GM12873 (cell line): ENCODE results near the gene LMO1.

ENCODE experiments used
- TF ChIP-seq, protein P1 (sequence below): IDR thresholded peaks from 2 replicates; pipeline ENCODE4 v1.5.1; 2012; ENCODE audit warnings: low read depth, mild to moderate bottlenecking, moderate library complexity, low read length, control low read depth; ENCODE audit not compliant: insufficient read depth; ENCODE audit errors: missing control alignments

Gene LMO1

GRCh38 chr11:8241373-8242117 lies 22.1 kb downstream of the LMO1 start:
- TF ChIP-seq, protein P1, sequence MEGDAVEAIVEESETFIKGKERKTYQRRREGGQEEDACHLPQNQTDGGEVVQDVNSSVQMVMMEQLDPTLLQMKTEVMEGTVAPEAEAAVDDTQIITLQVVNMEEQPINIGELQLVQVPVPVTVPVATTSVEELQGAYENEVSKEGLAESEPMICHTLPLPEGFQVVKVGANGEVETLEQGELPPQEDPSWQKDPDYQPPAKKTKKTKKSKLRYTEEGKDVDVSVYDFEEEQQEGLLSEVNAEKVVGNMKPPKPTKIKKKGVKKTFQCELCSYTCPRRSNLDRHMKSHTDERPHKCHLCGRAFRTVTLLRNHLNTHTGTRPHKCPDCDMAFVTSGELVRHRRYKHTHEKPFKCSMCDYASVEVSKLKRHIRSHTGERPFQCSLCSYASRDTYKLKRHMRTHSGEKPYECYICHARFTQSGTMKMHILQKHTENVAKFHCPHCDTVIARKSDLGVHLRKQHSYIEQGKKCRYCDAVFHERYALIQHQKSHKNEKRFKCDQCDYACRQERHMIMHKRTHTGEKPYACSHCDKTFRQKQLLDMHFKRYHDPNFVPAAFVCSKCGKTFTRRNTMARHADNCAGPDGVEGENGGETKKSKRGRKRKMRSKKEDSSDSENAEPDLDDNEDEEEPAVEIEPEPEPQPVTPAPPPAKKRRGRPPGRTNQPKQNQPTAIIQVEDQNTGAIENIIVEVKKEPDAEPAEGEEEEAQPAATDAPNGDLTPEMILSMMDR = no peak

- TF ChIP-seq, protein P1 = no peak
Observed at GRCh38 chr11:8239536-8240228, 24.0 kb downstream of the LMO1 start.

GRCh38 chr11:8239040-8239439 lies 24.6 kb downstream of the LMO1 start:
- TF ChIP-seq, protein P1 = no peak

- TF ChIP-seq, protein P1 = no peak
Observed at GRCh38 chr11:8237453-8237852, 26.2 kb downstream of the LMO1 start.

- TF ChIP-seq, protein P1 = no peak
Observed at GRCh38 chr11:8235925-8236324, 27.8 kb downstream of the LMO1 start.

DNA sequence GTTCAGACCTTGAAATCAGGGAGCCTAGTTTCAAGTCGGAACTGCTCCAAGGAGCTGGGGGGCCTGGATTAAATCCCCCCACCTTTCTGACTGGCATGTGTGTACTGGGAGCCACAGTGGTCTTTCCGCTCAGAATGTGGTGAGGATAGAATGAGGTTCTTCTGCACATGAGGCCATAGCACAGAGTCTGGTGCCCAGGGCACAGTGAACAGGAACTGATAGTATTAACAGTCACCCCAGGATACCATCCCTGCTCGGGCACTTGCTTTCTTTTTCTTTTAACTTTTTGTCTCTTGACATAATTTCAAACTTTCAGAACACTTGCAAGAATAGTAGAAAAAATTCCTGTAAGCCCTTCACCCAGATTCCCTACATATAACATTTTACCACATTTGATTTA lies 28.8 kb downstream of the LMO1 start:
- TF ChIP-seq, protein P1 = no peak

DNA sequence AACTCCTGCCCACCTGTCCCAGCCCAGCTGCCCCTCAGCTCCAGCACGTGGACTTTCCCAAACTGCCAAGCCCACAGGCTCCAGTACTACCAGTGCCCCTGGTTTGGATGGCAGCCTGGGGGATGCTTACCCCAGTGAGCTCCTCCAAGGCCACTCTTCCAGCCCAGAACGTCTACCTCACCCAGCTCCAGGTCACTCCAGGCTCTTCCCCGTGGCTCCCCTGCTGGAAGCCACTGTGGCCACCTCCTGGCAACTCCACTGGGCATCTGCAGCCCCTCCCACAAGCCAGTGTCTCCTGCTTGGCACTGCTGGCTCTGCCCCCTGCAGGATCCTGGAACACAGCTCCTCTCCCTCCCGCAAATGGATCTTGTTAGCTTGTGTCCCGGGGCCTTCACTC lies 29.3 kb downstream of the LMO1 start:
- TF ChIP-seq, protein P1 = no peak
